Stimulated activated CD8-positive, alpha-beta memory T cell treated with anti-CD3 and anti-CD28 coated beads, Interleukin-7, amount 100 ng/mL, for 4 hours (primary cell): ENCODE data around the gene SP2.

Experiments used
- DNase-seq, 2 donors: peaks; one replicate each; pipeline ENCODE4 v3.0.0-alpha.2; 2020; ENCODE audit warnings: low read depth in 2 of 2

Gene SP2

GRCh38 chr17:47889734-47890529 lies 6.1 kb upstream of the SP2 start:
- peak; percentile 79 to 85 for DNase-seq

GRCh38 chr17:47891545-47892088 lies 4.4 kb upstream of the SP2 start:
- no peak for DNase-seq

GRCh38 chr17:47894498-47895346 lies 1.3 kb upstream of the SP2 start:
- DNase-seq = no peak

- DNase-seq = no peak
These were observed 635 bp upstream of the SP2 start for GRCh38 chr17:47895347-47895855.

- no peak for DNase-seq
These were observed 845 bp downstream of the SP2 start for GRCh38 chr17:47896672-47897490.

- DNase-seq = no peak
These were observed 1.5 kb downstream of the SP2 start for GRCh38 chr17:47897561-47897960.

GRCh38 chr17:47898241-47898640 lies 2.2 kb downstream of the SP2 start:
- DNase-seq = no peak

- DNase-seq = no peak
These were observed 3.6 kb downstream of the SP2 start for GRCh38 chr17:47899643-47900042.

- DNase-seq = no peak
These were observed 5.4 kb downstream of the SP2 start for GRCh38 chr17:47901423-47901822.

GRCh38 chr17:47902039-47902744 lies 6.2 kb downstream of the SP2 start:
- DNase-seq = no peak

- no peak for DNase-seq
These were observed 9.2 kb downstream of the SP2 start for GRCh38 chr17:47905221-47905733.

- DNase-seq = no peak
These were observed 10.4 kb downstream of the SP2 start for GRCh38 chr17:47906443-47906842.

- no peak for DNase-seq
These were observed 12.0 kb downstream of the SP2 start for GRCh38 chr17:47907932-47908562.

GRCh38 chr17:47913050-47913449 lies 17.0 kb downstream of the SP2 start:
- DNase-seq = no peak

GRCh38 chr17:47914306-47914948 lies 18.4 kb downstream of the SP2 start:
- no peak for DNase-seq

- no peak for DNase-seq
These were observed 19.9 kb downstream of the SP2 start for GRCh38 chr17:47915776-47916398.

- no peak for DNase-seq
These were observed 20.6 kb downstream of the SP2 start for GRCh38 chr17:47916489-47917208.

- no peak for DNase-seq
These were observed 21.5 kb downstream of the SP2 start for GRCh38 chr17:47917581-47917980.

GRCh38 chr17:47918006-47918405 lies 22.0 kb downstream of the SP2 start:
- DNase-seq = no peak
